ENCODE results near the gene SCGB1C1.
"Not testable (repeated sequence)": the region's sequence is repeated elsewhere in the genome, so short reads cannot be mapped to it uniquely, and the experiment has no call there.

The SCGB1C1 gene

DNA sequence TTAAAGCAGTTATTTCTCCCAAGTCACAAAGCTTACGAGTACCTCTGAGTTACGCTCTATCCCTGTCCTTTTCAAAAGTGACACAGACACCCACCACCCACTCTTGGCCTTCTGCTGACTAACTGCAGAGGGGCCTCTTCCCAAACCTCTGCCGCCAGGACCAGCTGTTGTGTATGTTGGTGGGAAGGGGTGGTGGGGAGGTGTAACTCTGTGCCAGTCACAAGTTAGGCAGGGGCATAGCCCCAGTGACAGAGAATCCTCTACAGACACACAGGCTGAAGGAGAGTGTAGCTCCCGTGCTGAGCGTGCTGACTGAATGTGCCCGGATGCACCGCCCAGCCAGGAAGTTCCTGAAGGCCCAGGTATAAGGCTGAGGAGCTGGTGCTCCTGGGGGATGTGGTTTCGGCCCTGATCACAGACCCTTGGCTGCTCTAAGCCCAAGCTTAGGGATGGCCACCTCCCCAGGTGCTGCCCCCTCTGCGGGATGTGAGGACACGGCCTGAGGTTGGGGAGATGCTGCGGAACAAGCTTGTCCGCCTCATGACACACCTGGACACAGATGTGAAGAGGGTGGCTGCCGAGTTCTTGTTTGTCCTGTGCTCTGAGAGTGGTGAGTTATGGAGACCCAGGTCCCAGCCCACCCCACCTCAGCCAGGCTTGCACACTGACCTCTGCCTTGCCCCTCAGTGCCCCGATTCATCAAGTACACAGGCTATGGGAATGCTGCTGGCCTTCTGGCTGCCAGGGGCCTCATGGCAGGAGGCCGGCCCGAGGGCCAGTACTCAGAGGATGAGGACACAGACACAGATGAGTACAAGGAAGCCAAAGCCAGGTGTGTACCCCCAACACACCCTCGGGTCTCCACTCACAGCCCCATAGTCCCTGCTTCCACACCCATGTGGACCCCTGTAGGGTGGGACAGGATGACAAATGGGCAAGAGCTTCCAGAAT, 19.5 kb downstream of the SCGB1C1 start:
- H3K36me3 ChIP-seq (ENCODE audit: insufficient read depth, low read length) = peaks cover 61% of the 10 kb centered on the region
- no peaks in the 10 kb centered on the region for H3K9me3 ChIP-seq (replicated peaks; ENCODE audit: low read length)
- no peak overlapping the region for H3K4me2 ChIP-seq (ENCODE audit: low read length)
- H3K4me3 ChIP-seq (ENCODE audit: low read length) = no peak overlapping the region
- H3K27me3 ChIP-seq (ENCODE audit: control insufficient read depth, insufficient read depth, low read length) = no peaks in the 10 kb centered on the region
- H3K9ac ChIP-seq (ENCODE audit: low read depth, low read length) = no peak overlapping the region
- peaks cover 23% of the 10 kb centered on the region for H3K4me1 ChIP-seq (ENCODE audit: control insufficient read depth, insufficient read depth, low read length)

DNA sequence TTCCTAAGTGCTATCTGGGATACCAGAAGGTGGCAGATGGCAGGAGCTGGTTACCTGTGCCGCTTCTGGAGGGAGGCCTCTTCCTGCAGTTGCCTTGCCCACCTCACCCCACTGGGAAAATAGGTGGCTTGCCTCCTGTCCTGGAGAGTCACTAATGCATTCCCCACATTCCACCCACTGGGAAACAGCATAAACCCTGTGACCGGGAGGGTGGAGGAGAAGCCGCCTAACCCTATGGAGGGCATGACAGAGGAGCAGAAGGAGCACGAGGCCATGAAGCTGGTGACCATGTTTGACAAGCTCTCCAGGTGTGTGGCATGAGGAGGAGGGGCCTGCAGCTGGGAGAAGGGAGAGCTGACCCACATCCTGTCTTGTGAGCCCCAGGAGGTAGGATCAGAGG, 20.2 kb downstream of the SCGB1C1 start:
- H3K4me1 ChIP-seq (ENCODE audit: control insufficient read depth, insufficient read depth, low read length) = peaks cover 23% of the 10 kb centered on the region
- no peaks in the 10 kb centered on the region for H3K9me3 ChIP-seq (replicated peaks; ENCODE audit: low read length)
- H3K4me2 ChIP-seq (ENCODE audit: low read length) = no peak overlapping the region
- no peak overlapping the region for H3K4me3 ChIP-seq (ENCODE audit: low read length)
- no peaks in the 10 kb centered on the region for H3K27me3 ChIP-seq (ENCODE audit: control insufficient read depth, insufficient read depth, low read length)
- H3K9ac ChIP-seq (ENCODE audit: low read depth, low read length) = no peak overlapping the region
- peaks cover 61% of the 10 kb centered on the region for H3K36me3 ChIP-seq (ENCODE audit: insufficient read depth, low read length)

DNA sequence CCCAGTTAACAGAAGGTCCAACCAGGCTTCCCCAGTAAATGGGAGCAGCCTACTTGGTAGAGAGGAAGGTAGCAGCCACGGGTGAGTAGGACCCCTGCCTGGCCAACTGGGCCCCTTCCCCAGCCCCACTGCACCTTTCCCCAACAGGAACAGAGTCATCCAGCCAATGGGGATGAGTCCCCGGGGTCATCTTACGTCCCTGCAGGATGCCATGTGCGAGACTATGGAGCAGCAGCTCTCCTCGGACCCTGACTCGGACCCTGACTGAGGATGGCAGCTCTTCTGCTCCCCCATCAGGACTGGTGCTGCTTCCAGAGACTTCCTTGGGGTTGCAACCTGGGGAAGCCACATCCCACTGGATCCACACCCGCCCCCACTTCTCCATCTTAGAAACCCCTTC, 21.2 kb downstream of the SCGB1C1 start:
- no peak overlapping the region for H3K4me3 ChIP-seq (ENCODE audit: low read length)
- no peak overlapping the region for H3K4me2 ChIP-seq (ENCODE audit: low read length)
- no peaks in the 10 kb centered on the region for H3K27me3 ChIP-seq (ENCODE audit: control insufficient read depth, insufficient read depth, low read length)
- H3K4me1 ChIP-seq (ENCODE audit: control insufficient read depth, insufficient read depth, low read length) = peaks cover 23% of the 10 kb centered on the region
- no peak overlapping the region for H3K9ac ChIP-seq (ENCODE audit: low read depth, low read length)
- peaks cover 61% of the 10 kb centered on the region for H3K36me3 ChIP-seq (ENCODE audit: insufficient read depth, low read length)
- no peaks in the 10 kb centered on the region for H3K9me3 ChIP-seq (replicated peaks; ENCODE audit: low read length)

DNA sequence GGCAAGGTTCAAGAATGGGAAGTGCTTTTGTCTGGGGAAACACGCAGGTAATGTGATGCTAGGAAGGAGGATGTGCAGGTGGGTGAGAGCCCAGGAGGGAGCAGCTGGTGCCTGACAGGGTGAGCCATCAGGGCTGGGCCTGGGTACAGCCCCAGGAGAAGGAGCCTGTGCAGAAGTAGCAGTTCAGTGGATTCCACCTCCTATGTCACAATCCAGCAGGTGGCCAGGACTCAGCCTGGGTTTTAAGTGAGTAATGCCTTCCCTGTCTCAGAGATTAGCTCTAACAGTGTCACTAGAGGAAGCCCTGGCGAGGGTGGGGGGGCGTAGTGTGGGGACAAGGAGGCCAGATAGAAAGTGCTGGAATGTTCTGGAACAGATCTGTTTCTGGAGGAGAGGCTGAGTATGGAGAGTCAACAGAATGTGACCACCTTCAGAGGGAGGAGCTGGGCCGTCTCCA, 22.7 kb downstream of the SCGB1C1 start:
- H3K9me3 ChIP-seq (replicated peaks; ENCODE audit: low read length) = no peaks in the 10 kb centered on the region
- H3K36me3 ChIP-seq (ENCODE audit: insufficient read depth, low read length) = peaks cover 49% of the 10 kb centered on the region
- H3K9ac ChIP-seq (ENCODE audit: low read depth, low read length) = no peak overlapping the region
- H3K4me3 ChIP-seq (ENCODE audit: low read length) = no peak overlapping the region
- H3K27me3 ChIP-seq (ENCODE audit: control insufficient read depth, insufficient read depth, low read length) = no peaks in the 10 kb centered on the region
- no peak overlapping the region for H3K4me2 ChIP-seq (ENCODE audit: low read length)
- peaks cover 9% of the 10 kb centered on the region for H3K4me1 ChIP-seq (ENCODE audit: control insufficient read depth, insufficient read depth, low read length)

DNA sequence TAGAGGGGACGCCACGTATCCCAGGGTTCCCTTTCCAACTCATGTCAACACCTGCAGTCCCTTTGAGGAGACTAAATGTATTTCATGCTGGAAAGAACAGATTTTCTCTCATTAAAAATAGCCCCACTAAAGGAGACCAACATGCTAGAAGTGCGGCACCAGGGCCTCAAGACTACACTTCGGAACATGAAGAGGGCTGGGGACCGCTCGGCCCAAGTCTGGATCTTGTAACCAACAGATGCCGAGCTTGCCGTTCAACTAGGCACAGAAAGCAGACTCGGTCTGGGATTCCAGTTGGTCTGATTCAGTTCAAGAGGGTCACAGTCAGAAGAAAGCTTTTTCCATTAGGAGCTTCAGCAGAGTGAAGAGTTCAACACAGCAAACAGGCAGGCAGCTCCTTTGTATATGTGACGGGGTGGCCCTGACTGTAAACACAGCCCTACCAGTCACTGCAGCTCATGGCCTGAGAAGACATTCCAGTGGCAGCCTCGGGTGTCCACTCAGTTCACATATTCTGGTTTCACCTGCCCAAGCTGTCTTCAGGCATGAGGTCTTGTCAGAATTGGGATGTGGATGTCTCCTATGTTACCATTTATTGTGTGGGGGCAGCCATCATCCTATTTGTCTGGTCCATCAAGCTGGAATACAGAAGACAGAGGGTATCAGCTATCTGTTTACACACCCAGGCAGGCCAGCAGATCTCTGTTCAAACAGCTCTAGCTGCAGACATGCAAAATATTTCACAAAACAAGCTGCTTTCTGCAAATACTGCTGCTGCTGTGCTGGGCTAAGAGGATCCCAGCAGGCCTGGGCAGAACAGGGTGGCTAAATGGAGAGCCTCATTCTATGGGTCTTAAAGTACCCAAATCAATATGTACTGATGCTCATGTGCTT, 23.4 kb downstream of the SCGB1C1 start:
- no peak overlapping the region for H3K9ac ChIP-seq (ENCODE audit: low read depth, low read length)
- H3K9me3 ChIP-seq (replicated peaks; ENCODE audit: low read length) = no peaks in the 10 kb centered on the region
- H3K27me3 ChIP-seq (ENCODE audit: control insufficient read depth, insufficient read depth, low read length) = no peaks in the 10 kb centered on the region
- peaks cover 42% of the 10 kb centered on the region for H3K36me3 ChIP-seq (ENCODE audit: insufficient read depth, low read length)
- no peak overlapping the region for H3K4me2 ChIP-seq (ENCODE audit: low read length)
- peaks cover 2% of the 10 kb centered on the region for H3K4me1 ChIP-seq (ENCODE audit: control insufficient read depth, insufficient read depth, low read length)
- H3K4me3 ChIP-seq (ENCODE audit: low read length) = no peak overlapping the region

DNA sequence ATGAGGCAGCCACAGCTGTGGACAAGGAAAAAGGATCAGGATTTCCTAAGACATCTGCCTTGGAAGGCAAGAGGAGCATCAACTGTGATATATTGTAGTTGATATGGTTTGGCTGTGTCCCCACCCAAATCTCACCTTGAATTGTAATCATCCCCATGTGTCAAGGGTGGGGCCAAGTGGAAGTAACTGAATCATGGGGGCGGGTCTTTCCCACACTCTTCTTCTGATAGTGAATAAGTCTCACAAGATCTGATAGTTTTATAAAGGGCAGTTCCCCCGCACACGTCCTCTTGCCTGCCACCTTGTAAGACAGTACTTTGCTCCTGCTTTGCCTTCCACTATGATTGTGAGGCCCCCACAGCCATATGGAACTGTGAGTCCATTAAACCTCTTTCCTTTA, 24.8 kb downstream of the SCGB1C1 start:
- no peak overlapping the region for H3K4me2 ChIP-seq (ENCODE audit: low read length)
- peaks cover 28% of the 10 kb centered on the region for H3K36me3 ChIP-seq (ENCODE audit: insufficient read depth, low read length)

DNA sequence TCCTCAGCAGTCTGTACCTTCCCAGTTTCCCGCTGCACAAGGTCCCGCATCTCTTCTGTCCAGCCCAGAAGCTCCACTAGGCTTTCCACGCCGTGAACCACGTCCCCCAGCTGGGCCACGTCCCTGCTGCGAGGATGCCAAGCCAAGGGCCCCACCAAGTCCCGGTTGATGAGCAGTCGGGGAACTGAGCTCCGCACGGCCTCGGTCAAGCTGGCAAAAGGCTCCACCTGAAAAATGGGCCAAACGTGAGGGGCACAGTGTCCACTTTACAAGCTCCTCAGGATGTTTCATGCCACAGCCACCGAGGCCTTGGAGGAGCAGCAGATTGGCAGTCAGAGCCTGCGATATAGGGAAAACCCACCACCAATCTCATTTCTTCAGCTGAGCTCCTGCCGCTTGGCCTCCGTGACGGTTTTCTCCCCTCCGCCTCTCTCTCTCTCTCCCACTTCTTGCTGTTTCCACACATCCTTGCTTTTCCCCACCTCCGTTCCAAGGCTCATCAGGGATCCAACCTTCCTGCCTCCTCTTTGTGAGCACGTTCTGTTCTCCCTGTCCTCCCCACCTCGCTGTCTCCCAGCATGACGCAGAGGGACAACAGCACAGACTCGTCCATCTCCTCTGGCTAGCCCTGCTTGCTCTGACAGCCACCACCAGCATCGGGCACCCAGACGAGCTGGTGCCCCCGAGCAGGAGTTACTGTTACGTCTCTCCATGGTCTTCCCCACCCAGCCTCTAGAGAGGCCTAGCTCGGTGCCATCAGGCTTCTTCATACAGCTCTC, 26.1 kb downstream of the SCGB1C1 start:
- H3K4me3 ChIP-seq (ENCODE audit: low read length) = no peak overlapping the region
- no peak overlapping the region for H3K9ac ChIP-seq (ENCODE audit: low read depth, low read length)
- no peaks in the 10 kb centered on the region for H3K4me1 ChIP-seq (ENCODE audit: control insufficient read depth, insufficient read depth, low read length)
- no peak overlapping the region for H3K4me2 ChIP-seq (ENCODE audit: low read length)
- no peaks in the 10 kb centered on the region for H3K9me3 ChIP-seq (replicated peaks; ENCODE audit: low read length)
- peaks cover 15% of the 10 kb centered on the region for H3K36me3 ChIP-seq (ENCODE audit: insufficient read depth, low read length)
- no peaks in the 10 kb centered on the region for H3K27me3 ChIP-seq (ENCODE audit: control insufficient read depth, insufficient read depth, low read length)

More for the DNA sequence above, 24.8 kb downstream of the SCGB1C1 start:
- H3K9me3 ChIP-seq (replicated peaks; ENCODE audit: low read length) = no peaks in the 10 kb centered on the region
- no peak overlapping the region for H3K9ac ChIP-seq (ENCODE audit: low read depth, low read length)
- no peaks in the 10 kb centered on the region for H3K4me1 ChIP-seq (ENCODE audit: control insufficient read depth, insufficient read depth, low read length)
- no peaks in the 10 kb centered on the region for H3K27me3 ChIP-seq (ENCODE audit: control insufficient read depth, insufficient read depth, low read length)
- no peak overlapping the region for H3K4me3 ChIP-seq (ENCODE audit: low read length)

DNA sequence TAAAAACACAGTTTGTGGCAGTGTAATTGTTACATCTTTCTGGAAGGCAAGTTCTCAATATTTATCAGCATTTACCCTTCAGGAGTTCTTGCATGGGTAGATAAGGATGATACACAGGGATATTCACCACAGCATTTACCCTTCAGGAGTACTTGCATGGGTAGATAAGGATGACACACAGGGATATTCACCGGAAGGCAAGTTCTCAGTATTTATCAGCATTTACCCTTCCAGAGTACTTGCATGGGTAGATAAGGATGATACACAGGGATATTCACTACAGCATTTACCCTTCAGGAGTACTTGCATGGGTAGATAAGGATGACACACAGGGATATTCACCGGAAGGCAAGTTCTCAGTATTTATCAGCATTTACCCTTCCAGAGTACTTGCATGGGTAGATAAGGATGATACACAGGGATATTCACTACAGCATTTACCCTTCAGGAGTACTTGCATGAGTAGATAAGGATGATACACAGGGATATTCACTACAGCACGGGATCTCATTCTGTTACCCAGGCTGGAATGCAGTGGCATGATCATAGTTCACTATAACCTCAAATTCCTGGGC, 27.9 kb downstream of the SCGB1C1 start:
- not testable (repeated sequence) for H3K36me3 ChIP-seq (ENCODE audit: insufficient read depth, low read length); H3K9me3 ChIP-seq (replicated peaks; ENCODE audit: low read length); H3K4me3 ChIP-seq (ENCODE audit: low read length); H3K4me1 ChIP-seq (ENCODE audit: control insufficient read depth, insufficient read depth, low read length); H3K9ac ChIP-seq (ENCODE audit: low read depth, low read length); H3K27me3 ChIP-seq (ENCODE audit: control insufficient read depth, insufficient read depth, low read length); H3K4me2 ChIP-seq (ENCODE audit: low read length)

DNA sequence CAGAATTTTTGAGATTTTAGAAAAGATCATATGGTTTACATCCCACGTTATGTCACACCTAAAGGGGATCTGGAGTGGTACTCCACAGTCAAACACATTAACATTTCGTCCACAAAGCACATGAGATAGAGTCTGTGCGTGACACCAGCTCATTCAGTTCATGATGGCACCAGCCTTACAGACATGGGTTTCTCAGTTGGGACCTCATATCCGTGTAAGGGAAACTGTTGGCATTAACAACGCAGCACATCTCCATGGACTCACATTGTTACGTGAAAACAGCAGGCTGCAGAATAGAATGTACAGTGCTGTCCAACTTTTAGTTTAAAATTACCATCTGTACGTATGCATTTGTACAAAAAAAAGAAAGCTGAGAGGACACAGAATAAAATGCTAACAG, 28.7 kb downstream of the SCGB1C1 start:
- Histone ChIP-seq H3K4me3 (ENCODE audit: low read length) (no peak overlapping the region), H3K9ac (ENCODE audit: low read depth, low read length) (no peak overlapping the region), H3K4me2 (ENCODE audit: low read length) (no peak overlapping the region), H3K36me3 (ENCODE audit: insufficient read depth, low read length) (no peaks in the 10 kb centered on the region), H3K27me3 (ENCODE audit: control insufficient read depth, insufficient read depth, low read length) (no peaks in the 10 kb centered on the region), H3K4me1 (ENCODE audit: control insufficient read depth, insufficient read depth, low read length) (peaks cover 7% of the 10 kb centered on the region), H3K9me3 (replicated peaks; ENCODE audit: low read length) (no peaks in the 10 kb centered on the region)

DNA sequence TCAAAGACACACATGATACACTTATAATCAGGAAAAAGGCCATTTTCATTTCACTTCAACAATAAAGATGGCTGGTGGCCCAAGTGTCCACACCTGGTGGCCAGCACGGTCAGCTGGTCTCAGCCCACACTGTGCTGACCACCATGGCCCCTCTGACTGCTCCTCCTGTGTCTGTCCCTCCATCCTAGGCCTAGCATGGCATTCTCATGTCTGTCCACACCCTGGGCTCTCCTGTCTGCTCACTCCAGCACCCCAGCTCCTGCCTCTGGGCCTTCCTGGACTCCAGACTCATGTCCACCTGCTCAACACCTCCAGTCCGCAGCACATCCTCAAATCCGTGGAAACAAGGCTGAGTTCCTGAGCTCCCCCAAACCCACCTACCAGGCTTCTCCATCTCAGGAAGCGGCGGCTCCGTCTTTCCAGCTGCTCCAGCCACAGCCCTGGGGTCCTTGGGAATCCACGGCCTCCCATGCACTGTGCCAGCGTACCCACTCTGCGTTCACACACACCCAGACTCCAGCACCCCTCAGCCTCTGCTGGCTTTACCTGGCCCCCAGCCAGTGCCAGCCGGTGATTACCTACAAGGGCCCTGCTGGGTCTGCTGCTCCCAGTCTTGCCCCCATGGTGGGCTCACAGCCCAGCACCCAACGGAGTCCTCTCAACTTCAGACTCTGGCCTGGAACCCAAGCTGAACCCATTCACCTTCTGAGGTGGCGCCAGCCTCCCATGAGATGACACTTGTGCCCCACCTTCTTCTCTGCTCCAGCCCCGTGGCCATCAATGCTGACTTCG, 29.3 kb downstream of the SCGB1C1 start:
- H3K9ac ChIP-seq (ENCODE audit: low read depth, low read length) = no peak overlapping the region
- peaks cover 7% of the 10 kb centered on the region for H3K4me1 ChIP-seq (ENCODE audit: control insufficient read depth, insufficient read depth, low read length)
- H3K4me2 ChIP-seq (ENCODE audit: low read length) = no peak overlapping the region
- H3K36me3 ChIP-seq (ENCODE audit: insufficient read depth, low read length) = no peaks in the 10 kb centered on the region
- H3K4me3 ChIP-seq (ENCODE audit: low read length) = no peak overlapping the region
- no peaks in the 10 kb centered on the region for H3K9me3 ChIP-seq (replicated peaks; ENCODE audit: low read length)
- no peaks in the 10 kb centered on the region for H3K27me3 ChIP-seq (ENCODE audit: control insufficient read depth, insufficient read depth, low read length)

Measured in skeletal muscle satellite cell (primary cell).